Fibroblast of skin of left quadriceps (primary cell): ENCODE results near the gene GLA.

Experiments
- DNase-seq, 2 experiments: peaks; one replicate each; pipeline ENCODE4 v3.0.0-alpha.2; 2013; ENCODE audit warnings: low read depth in 2 of 2

Gene GLA

GRCh38 chrX:101397779-101398178, 9.9 kb downstream of the GLA start:
- DNase-seq, result no peak

- DNase-seq, result no peak
Measured at GRCh38 chrX:101395789-101396188, 11.9 kb downstream of the GLA start.

- no peak for DNase-seq
Measured at GRCh38 chrX:101394372-101394771, 13.4 kb downstream of the GLA start.

- no peak for DNase-seq
Measured at GRCh38 chrX:101393530-101394305, 14.0 kb downstream of the GLA start.

GRCh38 chrX:101391831-101392230, 15.9 kb downstream of the GLA start:
- DNase-seq, result no peak

- DNase-seq, result peak; percentile 79 to 80
Measured at GRCh38 chrX:101390664-101391525, 16.8 kb downstream of the GLA start, which contains the start of gene RPL36A. Gene RPL36A, plus strand, starts transcription at chrX:101391011. Its CDS starts 33 bp downstream, at chrX:101391044.

- DNase-seq, result no peak
Measured at GRCh38 chrX:101388604-101389003, 19.1 kb downstream of the GLA start.

GRCh38 chrX:101386542-101386885, 21.2 kb downstream of the GLA start:
- DNase-seq, result no peak

GRCh38 chrX:101385795-101386541, 21.8 kb downstream of the GLA start, which contains the start of gene BTK:
Gene BTK, minus strand, starts transcription at chrX:101386191. Its CDS starts 10,907 bp downstream, at chrX:101375284.
- no peak for DNase-seq

- no peak for DNase-seq
Measured at GRCh38 chrX:101385026-101385684, 22.6 kb downstream of the GLA start.

GRCh38 chrX:101383679-101384205, 24.0 kb downstream of the GLA start:
- DNase-seq, result no peak

- no peak for DNase-seq
Measured at GRCh38 chrX:101377547-101377946, 30.2 kb downstream of the GLA start.

GRCh38 chrX:101370888-101371504, 36.7 kb downstream of the GLA start:
- no peak for DNase-seq

- no peak for DNase-seq
Measured at GRCh38 chrX:101369687-101370086, 38.0 kb downstream of the GLA start.

GRCh38 chrX:101368800-101369199, 38.9 kb downstream of the GLA start:
- no peak for DNase-seq

- no peak for DNase-seq
Measured at GRCh38 chrX:101365301-101365795, 42.4 kb downstream of the GLA start.

GRCh38 chrX:101362757-101363156, 45.0 kb downstream of the GLA start:
- no peak for DNase-seq

- no peak for DNase-seq
Measured at GRCh38 chrX:101362116-101362515, 45.6 kb downstream of the GLA start.

GRCh38 chrX:101360390-101360789, 47.3 kb downstream of the GLA start:
- DNase-seq, result no peak

GRCh38 chrX:101359966-101360365, 47.8 kb downstream of the GLA start:
- DNase-seq, result no peak
